ENCODE measurements around the gene GMPPB.

Gene GMPPB

DNA sequence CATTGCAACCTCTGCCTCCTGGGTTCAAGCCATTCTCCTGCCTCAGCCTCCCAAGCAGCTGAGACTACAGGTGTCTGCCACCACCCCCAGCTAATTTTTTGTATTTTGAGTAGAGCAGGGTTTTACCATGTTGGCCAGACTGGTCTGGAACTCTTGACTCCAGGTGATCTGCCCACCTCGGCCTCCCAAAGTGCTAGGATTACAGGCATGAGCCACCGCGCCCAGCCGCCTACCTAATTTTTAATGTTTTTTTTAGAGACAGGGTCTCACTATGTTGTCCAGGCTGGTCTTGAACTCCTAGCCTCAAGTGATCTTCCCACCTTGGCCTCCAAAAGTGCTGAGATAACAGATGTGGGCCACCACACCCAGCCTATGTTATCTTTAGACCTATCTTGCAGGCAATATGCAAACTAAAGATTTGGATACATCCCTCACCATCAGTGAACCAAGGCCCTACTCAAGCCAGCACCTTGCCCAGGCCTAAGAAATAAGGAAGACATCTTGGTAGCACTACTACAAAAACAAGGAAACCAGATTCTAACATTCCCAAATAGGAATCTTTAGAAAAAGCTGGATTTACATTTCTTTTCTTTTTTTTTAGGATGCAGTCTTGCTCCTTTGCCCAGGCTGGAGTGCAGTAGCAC is 6.3 kb upstream of the GMPPB start:
- TF ChIP-seq EGR1 (IDR thresholded peaks at IDR 0.05) (no peak), RAD21 (IDR thresholded peaks at IDR 0.05; ENCODE audit: low read depth) (no peak), EP300 (IDR thresholded peaks at IDR 0.05; ENCODE audit: borderline replicate concordance) (no peak), CREB1 (IDR thresholded peaks at IDR 0.05; ENCODE audit: low read depth) (no peak), ZBTB7A (IDR thresholded peaks at IDR 0.05; ENCODE audit: low read depth) (no peak), TEAD4 (IDR thresholded peaks at IDR 0.05) (no peak), FOXM1 (IDR thresholded peaks at IDR 0.05; ENCODE audit: borderline replicate concordance, low read depth) (no peak), TCF12 (IDR thresholded peaks at IDR 0.05; ENCODE audit: low read depth) (no peak), NFIC (IDR thresholded peaks at IDR 0.05) (no peak), YY1 (IDR thresholded peaks at IDR 0.05; ENCODE audit: low read depth) (no peak), TAF1 (IDR thresholded peaks at IDR 0.05; ENCODE audit: low read depth) (no peak), CEBPB (IDR thresholded peaks at IDR 0.05) (no peak)
- TF ChIP-seq, protein P1, sequence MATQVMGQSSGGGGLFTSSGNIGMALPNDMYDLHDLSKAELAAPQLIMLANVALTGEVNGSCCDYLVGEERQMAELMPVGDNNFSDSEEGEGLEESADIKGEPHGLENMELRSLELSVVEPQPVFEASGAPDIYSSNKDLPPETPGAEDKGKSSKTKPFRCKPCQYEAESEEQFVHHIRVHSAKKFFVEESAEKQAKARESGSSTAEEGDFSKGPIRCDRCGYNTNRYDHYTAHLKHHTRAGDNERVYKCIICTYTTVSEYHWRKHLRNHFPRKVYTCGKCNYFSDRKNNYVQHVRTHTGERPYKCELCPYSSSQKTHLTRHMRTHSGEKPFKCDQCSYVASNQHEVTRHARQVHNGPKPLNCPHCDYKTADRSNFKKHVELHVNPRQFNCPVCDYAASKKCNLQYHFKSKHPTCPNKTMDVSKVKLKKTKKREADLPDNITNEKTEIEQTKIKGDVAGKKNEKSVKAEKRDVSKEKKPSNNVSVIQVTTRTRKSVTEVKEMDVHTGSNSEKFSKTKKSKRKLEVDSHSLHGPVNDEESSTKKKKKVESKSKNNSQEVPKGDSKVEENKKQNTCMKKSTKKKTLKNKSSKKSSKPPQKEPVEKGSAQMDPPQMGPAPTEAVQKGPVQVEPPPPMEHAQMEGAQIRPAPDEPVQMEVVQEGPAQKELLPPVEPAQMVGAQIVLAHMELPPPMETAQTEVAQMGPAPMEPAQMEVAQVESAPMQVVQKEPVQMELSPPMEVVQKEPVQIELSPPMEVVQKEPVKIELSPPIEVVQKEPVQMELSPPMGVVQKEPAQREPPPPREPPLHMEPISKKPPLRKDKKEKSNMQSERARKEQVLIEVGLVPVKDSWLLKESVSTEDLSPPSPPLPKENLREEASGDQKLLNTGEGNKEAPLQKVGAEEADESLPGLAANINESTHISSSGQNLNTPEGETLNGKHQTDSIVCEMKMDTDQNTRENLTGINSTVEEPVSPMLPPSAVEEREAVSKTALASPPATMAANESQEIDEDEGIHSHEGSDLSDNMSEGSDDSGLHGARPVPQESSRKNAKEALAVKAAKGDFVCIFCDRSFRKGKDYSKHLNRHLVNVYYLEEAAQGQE (IDR thresholded peaks at IDR 0.05; ENCODE audit: low read depth), result no peak
- TF ChIP-seq, protein P2, sequence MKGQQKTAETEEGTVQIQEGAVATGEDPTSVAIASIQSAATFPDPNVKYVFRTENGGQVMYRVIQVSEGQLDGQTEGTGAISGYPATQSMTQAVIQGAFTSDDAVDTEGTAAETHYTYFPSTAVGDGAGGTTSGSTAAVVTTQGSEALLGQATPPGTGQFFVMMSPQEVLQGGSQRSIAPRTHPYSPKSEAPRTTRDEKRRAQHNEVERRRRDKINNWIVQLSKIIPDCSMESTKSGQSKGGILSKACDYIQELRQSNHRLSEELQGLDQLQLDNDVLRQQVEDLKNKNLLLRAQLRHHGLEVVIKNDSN (IDR thresholded peaks at IDR 0.05), result no peak
- TF ChIP-seq, protein P3, sequence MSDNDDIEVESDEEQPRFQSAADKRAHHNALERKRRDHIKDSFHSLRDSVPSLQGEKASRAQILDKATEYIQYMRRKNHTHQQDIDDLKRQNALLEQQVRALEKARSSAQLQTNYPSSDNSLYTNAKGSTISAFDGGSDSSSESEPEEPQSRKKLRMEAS (IDR thresholded peaks at IDR 0.05), result no peak

DNA sequence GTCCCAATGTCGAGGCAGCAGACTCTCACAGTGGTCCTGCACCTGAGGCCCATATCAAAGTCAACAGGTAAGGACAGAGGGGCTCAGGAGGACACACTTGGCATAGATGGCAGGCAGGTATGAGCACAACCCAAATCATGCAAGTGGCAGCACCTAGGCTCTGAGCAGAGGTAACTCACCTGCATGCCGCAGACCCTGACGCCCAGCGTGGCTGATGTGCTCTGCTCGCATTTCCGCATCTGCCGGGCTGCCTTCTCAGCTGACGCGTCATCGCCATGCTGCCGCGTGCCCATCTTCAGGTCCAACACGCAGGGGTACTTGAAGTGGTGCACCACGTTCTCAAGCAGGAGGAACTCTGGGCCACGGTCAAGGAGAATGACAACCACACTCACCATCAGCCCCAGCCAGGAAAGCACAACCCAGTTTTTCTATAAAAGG is 4.2 kb upstream of the GMPPB start:
- TF ChIP-seq TEAD4 (IDR thresholded peaks at IDR 0.05) (no peak), NFIC (IDR thresholded peaks at IDR 0.05) (no peak), RAD21 (IDR thresholded peaks at IDR 0.05; ENCODE audit: low read depth) (no peak), EP300 (IDR thresholded peaks at IDR 0.05; ENCODE audit: borderline replicate concordance) (no peak)

DNA sequence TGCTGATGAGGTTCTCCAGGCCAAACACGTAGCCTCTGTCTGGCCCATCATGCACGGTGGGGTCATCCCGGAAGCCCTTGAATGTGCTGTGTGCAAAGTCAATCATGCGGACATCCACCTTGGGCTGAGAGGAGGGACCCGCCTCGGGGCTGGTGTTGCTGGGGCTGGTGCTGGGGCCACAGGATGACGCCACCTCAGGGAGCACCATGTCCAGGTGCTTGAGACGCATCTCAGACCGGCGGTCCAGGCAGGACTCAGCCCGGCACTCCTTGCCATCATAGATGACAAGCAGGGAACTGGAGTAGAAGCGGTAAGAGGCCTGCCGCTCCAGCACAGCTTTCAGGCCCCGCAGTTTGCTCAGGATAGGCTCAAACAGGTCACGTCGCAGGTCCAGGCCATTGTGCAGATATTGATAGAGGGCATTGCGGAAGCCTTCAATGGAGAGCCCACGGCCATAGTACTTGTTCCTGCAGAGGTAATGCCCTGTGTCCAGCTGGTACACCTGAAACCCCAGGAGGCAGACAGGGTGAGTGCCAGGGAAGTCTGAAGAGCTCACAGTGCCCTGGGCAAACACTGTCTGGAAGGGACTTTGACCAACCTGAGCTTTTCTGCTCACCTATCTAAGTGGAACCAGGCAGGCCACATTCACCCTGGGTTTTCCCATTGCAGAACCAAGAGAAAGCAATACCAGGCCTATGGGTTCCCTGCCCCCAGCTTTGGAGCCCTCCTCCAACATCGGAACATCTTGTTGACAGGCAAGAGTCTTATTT is 3.6 kb upstream of the GMPPB start:
- TF ChIP-seq FOXM1 (IDR thresholded peaks at IDR 0.05; ENCODE audit: borderline replicate concordance, low read depth), result no peak
- no peak for TF ChIP-seq CEBPB (IDR thresholded peaks at IDR 0.05)
- TF ChIP-seq RAD21 (IDR thresholded peaks at IDR 0.05; ENCODE audit: low read depth), result no peak
- TF ChIP-seq EP300 (IDR thresholded peaks at IDR 0.05; ENCODE audit: borderline replicate concordance), result no peak
- TF ChIP-seq, protein P3 (IDR thresholded peaks at IDR 0.05), result no peak
- no peak for TF ChIP-seq NFIC (IDR thresholded peaks at IDR 0.05)
- TF ChIP-seq TAF1 (IDR thresholded peaks at IDR 0.05; ENCODE audit: low read depth), result no peak

DNA sequence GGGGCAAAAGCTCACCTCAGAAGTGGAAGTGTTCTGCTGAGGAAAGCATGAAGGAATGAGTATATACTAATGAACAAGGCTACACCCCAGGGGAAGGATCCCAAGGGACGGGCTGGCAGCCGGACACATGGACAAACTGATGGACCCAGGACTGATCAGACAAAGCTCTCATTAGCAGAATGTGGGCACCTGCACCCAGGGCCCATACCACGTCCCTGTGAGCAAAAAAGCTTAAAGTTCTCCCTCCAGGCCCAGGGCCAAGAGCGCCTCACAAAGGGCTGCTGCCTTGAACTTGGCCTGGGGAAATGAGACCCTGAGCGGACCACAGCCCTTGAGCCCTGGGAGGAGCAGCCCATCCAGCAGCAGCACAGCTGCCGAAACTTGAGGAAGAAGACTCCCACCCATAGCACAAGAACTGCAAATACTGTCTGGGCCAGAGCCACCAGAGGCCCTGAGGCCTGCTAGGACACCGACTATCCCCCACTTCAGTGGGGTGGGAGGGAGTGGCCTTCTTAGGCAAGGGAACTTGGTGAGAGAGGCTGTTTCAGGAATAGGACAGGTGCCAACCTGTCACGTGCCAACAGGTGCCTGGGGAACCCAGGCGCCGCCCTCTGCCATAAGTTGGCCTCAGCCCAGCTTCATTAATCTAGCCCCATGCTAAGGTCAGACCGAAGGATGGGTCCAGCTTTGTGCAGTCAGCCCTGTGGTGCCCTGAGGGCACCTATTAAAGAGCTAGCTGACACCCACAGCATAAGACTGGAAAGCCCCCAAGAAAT is 2.3 kb upstream of the GMPPB start:
- no peak for TF ChIP-seq FOXM1 (IDR thresholded peaks at IDR 0.05; ENCODE audit: borderline replicate concordance, low read depth)
- TF ChIP-seq, protein P2 (IDR thresholded peaks at IDR 0.05), result peak; percentile 72

DNA sequence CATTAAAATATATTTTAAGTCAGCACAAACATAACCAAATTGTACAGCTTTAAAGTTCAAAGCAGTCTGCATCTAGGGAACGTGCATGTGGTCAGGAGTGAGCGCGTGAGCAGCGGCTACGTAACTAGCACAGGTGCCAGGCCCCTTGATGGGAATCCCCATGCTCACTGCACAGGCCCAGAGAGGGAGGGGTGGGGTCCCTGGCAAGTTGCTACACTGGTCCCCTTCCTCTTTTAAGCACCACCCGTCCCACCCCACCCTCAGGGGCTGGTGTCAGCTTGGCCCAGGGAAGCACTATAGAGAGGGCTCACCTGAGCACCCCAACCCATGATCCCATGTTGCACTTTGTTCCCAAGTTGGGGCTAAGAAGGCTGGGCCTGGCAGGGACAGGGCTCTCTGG is 835 bp upstream of the GMPPB start:
- TF ChIP-seq CREB1 (IDR thresholded peaks at IDR 0.05; ENCODE audit: low read depth), result no peak
- TF ChIP-seq EP300 (IDR thresholded peaks at IDR 0.05; ENCODE audit: borderline replicate concordance), result no peak
- no peak for TF ChIP-seq CEBPB (IDR thresholded peaks at IDR 0.05)
- TF ChIP-seq NFIC (IDR thresholded peaks at IDR 0.05), result no peak
- TF ChIP-seq, protein P3 (IDR thresholded peaks at IDR 0.05), result no peak
- TF ChIP-seq TCF12 (IDR thresholded peaks at IDR 0.05; ENCODE audit: low read depth), result no peak
- TF ChIP-seq, protein P2 (IDR thresholded peaks at IDR 0.05), result no peak
- no peak for TF ChIP-seq TAF1 (IDR thresholded peaks at IDR 0.05; ENCODE audit: low read depth)
- no peak for TF ChIP-seq EGR1 (IDR thresholded peaks at IDR 0.05)
- TF ChIP-seq, protein P1 (IDR thresholded peaks at IDR 0.05; ENCODE audit: low read depth), result no peak
- no peak for TF ChIP-seq TEAD4 (IDR thresholded peaks at IDR 0.05)
- no peak for TF ChIP-seq FOXM1 (IDR thresholded peaks at IDR 0.05; ENCODE audit: borderline replicate concordance, low read depth)
- TF ChIP-seq RAD21 (IDR thresholded peaks at IDR 0.05; ENCODE audit: low read depth), result no peak
- TF ChIP-seq ZBTB7A (IDR thresholded peaks at IDR 0.05; ENCODE audit: low read depth), result no peak
- no peak for TF ChIP-seq YY1 (IDR thresholded peaks at IDR 0.05; ENCODE audit: low read depth)

All from Ishikawa (cell line).